HEK293 (cell line): Measurements from ENCODE around the gene VAT1.

Source experiments
- CTCF ChIA-PET: fragments of 350-600 bp; formaldehyde crosslinking; extraction: SDS; loops from one replicate; lab custom pipeline; 2021; ENCODE audit warnings: antibody characterized with exemption; lab: Yijun Ruan, JAX
- POLR2A ChIA-PET: fragments of 300-600 bp; formaldehyde crosslinking; extraction: SDS; loops from one replicate; lab custom pipeline; 2020; ENCODE audit warnings: antibody characterized with exemption, inconsistent platforms; lab: Yijun Ruan, JAX
- H3K27ac ChIP-seq: fragments of 200-500 bp; sonication (Bioruptor generic); 2 replicates; pipeline ENCODE4 v1.5.1; 2014; ENCODE audit warnings: low read depth, low read length, control low read depth, inconsistent platforms; ENCODE audit errors: extremely low read depth
- H3K36me3 ChIP-seq, 2 experiments: fragments of 200-500 bp in 1 of 2; sonication (Bioruptor generic) in 1 of 2; 1 replicate in 1 of 2; 2 replicates in 1 of 2; pipeline ENCODE4 v1.5.1; 2014 to 2017; ENCODE audit warnings: inconsistent platforms in 2 of 2, low read length in 2 of 2; ENCODE audit not compliant: control insufficient read depth in 2 of 2, insufficient read depth in 1 of 2
- H3K4me1 ChIP-seq: fragments of 200-500 bp; sonication (Bioruptor generic); 2 replicates; pipeline ENCODE4 v1.5.1; 2014; ENCODE audit warnings: mild to moderate bottlenecking, low read length, inconsistent platforms; ENCODE audit not compliant: control insufficient read depth, insufficient read depth
- H3K4me3 ChIP-seq: 2 replicates; pipeline ENCODE4 v1.5.1; 2011; ENCODE audit warnings: low read depth, mild to moderate bottlenecking, control low read depth, low read length, moderate library complexity
- H3K9me3 ChIP-seq: fragments of 200-500 bp; sonication (Bioruptor generic); 2 replicates; pipeline ENCODE4 v1.5.1; 2014; ENCODE audit warnings: low read depth, low read length, inconsistent platforms; ENCODE audit not compliant: control insufficient read depth, insufficient read depth
- GLIS1 ChIP-seq: fragments of 450-650 bp; formaldehyde crosslinking; IDR thresholded peaks from 2 replicates; pipeline ENCODE4 v1.5.1; 2016; ENCODE audit warnings: missing biosample characterization, missing genetic modification characterization
- IKZF3 ChIP-seq: fragments of 450-650 bp; IDR thresholded peaks from 2 replicates; pipeline ENCODE4 v1.5.0; 2018; ENCODE audit warnings: missing biosample characterization, mild to moderate bottlenecking, missing genetic modification characterization, moderate library complexity
- KLF8 ChIP-seq: fragments of 450-650 bp; formaldehyde crosslinking; IDR thresholded peaks from 2 replicates; pipeline ENCODE4 v1.5.1; 2016; ENCODE audit warnings: missing biosample characterization, missing genetic modification characterization
- KLF9 ChIP-seq: fragments of 450-650 bp; formaldehyde crosslinking; IDR thresholded peaks from 2 replicates; pipeline ENCODE4 v1.5.1; 2016; ENCODE audit warnings: missing biosample characterization, missing genetic modification characterization, low read depth
- PRDM10 ChIP-seq: fragments of 450-650 bp; formaldehyde crosslinking; IDR thresholded peaks from 2 replicates; pipeline ENCODE4 v1.5.1; 2016; ENCODE audit warnings: missing biosample characterization, missing genetic modification characterization
- SP7 ChIP-seq: fragments of 450-650 bp; formaldehyde crosslinking; IDR thresholded peaks from 2 replicates; pipeline ENCODE4 v1.5.1; 2016; ENCODE audit warnings: missing biosample characterization, missing genetic modification characterization
- ZBTB17 ChIP-seq: fragments of 450-650 bp; formaldehyde crosslinking; IDR thresholded peaks from 2 replicates; pipeline ENCODE4 v1.5.1; 2016; ENCODE audit warnings: missing biosample characterization, missing genetic modification characterization
- ZEB2 ChIP-seq: fragments of 450-650 bp; formaldehyde crosslinking; IDR thresholded peaks from 2 replicates; pipeline ENCODE4 v1.5.1; 2016; ENCODE audit warnings: missing biosample characterization, missing genetic modification characterization
- ZFP41 ChIP-seq: fragments of 450-650 bp; formaldehyde crosslinking; IDR thresholded peaks from 2 replicates; pipeline ENCODE4 v1.5.1; 2016; ENCODE audit warnings: missing biosample characterization, missing genetic modification characterization, borderline replicate concordance
- ZNF10 ChIP-seq: fragments of 450-650 bp; formaldehyde crosslinking; IDR thresholded peaks from 2 replicates; pipeline ENCODE4 v1.5.1; 2017; ENCODE audit warnings: missing biosample characterization, missing genetic modification characterization
- ZNF112 ChIP-seq: fragments of 450-650 bp; formaldehyde crosslinking; IDR thresholded peaks from 2 replicates; pipeline ENCODE4 v1.5.0; 2017; ENCODE audit warnings: missing biosample characterization, missing genetic modification characterization
- ZNF146 ChIP-seq: fragments of 450-650 bp; formaldehyde crosslinking; IDR thresholded peaks from 2 replicates; pipeline ENCODE4 v1.5.1; 2016; ENCODE audit warnings: missing biosample characterization, missing genetic modification characterization
- ZNF175 ChIP-seq: fragments of 450-650 bp; formaldehyde crosslinking; IDR thresholded peaks from 2 replicates; pipeline ENCODE4 v1.5.1; 2016; ENCODE audit warnings: missing biosample characterization, missing genetic modification characterization
- ZNF184 ChIP-seq: fragments of 450-650 bp; IDR thresholded peaks from 2 replicates; pipeline ENCODE4 v1.5.1; 2018; ENCODE audit warnings: missing biosample characterization, mild to moderate bottlenecking, missing genetic modification characterization
- ZNF214 ChIP-seq: fragments of 450-650 bp; formaldehyde crosslinking; IDR thresholded peaks from 2 replicates; pipeline ENCODE4 v1.5.1; 2017; ENCODE audit warnings: missing biosample characterization, mild to moderate bottlenecking, missing genetic modification characterization, borderline replicate concordance
- ZNF223 ChIP-seq: fragments of 450-650 bp; formaldehyde crosslinking; IDR thresholded peaks from 2 replicates; pipeline ENCODE4 v1.5.1; 2016; ENCODE audit warnings: missing biosample characterization, missing genetic modification characterization
- ZNF248 ChIP-seq: fragments of 450-650 bp; formaldehyde crosslinking; IDR thresholded peaks from 2 replicates; pipeline ENCODE4 v1.5.1; 2017; ENCODE audit warnings: missing biosample characterization, missing genetic modification characterization
- ZNF350 ChIP-seq: fragments of 450-650 bp; formaldehyde crosslinking; IDR thresholded peaks from 2 replicates; pipeline ENCODE4 v1.5.0; 2017; ENCODE audit warnings: missing biosample characterization, mild to moderate bottlenecking, missing genetic modification characterization
- ZNF404 ChIP-seq: fragments of 450-650 bp; formaldehyde crosslinking; IDR thresholded peaks from 2 replicates; pipeline ENCODE4 v1.5.1; 2017; ENCODE audit warnings: missing biosample characterization, missing genetic modification characterization
- ZNF48 ChIP-seq: fragments of 450-650 bp; formaldehyde crosslinking; IDR thresholded peaks from 2 replicates; pipeline ENCODE4 v1.5.1; 2016; ENCODE audit warnings: missing biosample characterization, missing genetic modification characterization
- ZNF529 ChIP-seq: fragments of 450-650 bp; formaldehyde crosslinking; IDR thresholded peaks from 2 replicates; pipeline ENCODE4 v1.5.1; 2017; ENCODE audit warnings: missing genetic modification characterization, missing biosample characterization; ENCODE audit not compliant: insufficient replicate concordance
- ZNF600 ChIP-seq: fragments of 450-650 bp; formaldehyde crosslinking; IDR thresholded peaks from 2 replicates; pipeline ENCODE4 v1.5.1; 2016; ENCODE audit warnings: missing biosample characterization, missing genetic modification characterization
- ZNF624 ChIP-seq: fragments of 450-650 bp; formaldehyde crosslinking; IDR thresholded peaks from 2 replicates; pipeline ENCODE4 v1.5.1; 2017; ENCODE audit warnings: missing biosample characterization, missing genetic modification characterization
- ZNF629 ChIP-seq: fragments of 450-650 bp; formaldehyde crosslinking; IDR thresholded peaks from 2 replicates; pipeline ENCODE4 v1.5.1; 2017; ENCODE audit warnings: missing biosample characterization, missing genetic modification characterization
- ZNF660 ChIP-seq: fragments of 450-650 bp; IDR thresholded peaks from 2 replicates; pipeline ENCODE4 v1.5.1; 2018; ENCODE audit warnings: missing biosample characterization, mild to moderate bottlenecking, missing genetic modification characterization
- ZSCAN16 ChIP-seq: fragments of 450-650 bp; formaldehyde crosslinking; IDR thresholded peaks from 2 replicates; pipeline ENCODE4 v1.5.1; 2016; ENCODE audit warnings: missing biosample characterization, missing genetic modification characterization
- TF ChIP-seq, protein P1 (sequence below): fragments of 450-650 bp; formaldehyde crosslinking; IDR thresholded peaks from 2 replicates; pipeline ENCODE4 v1.5.1; 2016; ENCODE audit warnings: missing biosample characterization, missing genetic modification characterization
- TF ChIP-seq, protein P2 (sequence below): fragments of 450-650 bp; formaldehyde crosslinking; IDR thresholded peaks from 2 replicates; pipeline ENCODE4 v1.5.1; 2016; ENCODE audit warnings: missing biosample characterization, missing genetic modification characterization
- TF ChIP-seq, protein P3 (sequence below): fragments of 450-650 bp; formaldehyde crosslinking; IDR thresholded peaks from 2 replicates; pipeline ENCODE4 v1.5.1; 2016; ENCODE audit warnings: missing biosample characterization, missing genetic modification characterization

VAT1 gene

DNA sequence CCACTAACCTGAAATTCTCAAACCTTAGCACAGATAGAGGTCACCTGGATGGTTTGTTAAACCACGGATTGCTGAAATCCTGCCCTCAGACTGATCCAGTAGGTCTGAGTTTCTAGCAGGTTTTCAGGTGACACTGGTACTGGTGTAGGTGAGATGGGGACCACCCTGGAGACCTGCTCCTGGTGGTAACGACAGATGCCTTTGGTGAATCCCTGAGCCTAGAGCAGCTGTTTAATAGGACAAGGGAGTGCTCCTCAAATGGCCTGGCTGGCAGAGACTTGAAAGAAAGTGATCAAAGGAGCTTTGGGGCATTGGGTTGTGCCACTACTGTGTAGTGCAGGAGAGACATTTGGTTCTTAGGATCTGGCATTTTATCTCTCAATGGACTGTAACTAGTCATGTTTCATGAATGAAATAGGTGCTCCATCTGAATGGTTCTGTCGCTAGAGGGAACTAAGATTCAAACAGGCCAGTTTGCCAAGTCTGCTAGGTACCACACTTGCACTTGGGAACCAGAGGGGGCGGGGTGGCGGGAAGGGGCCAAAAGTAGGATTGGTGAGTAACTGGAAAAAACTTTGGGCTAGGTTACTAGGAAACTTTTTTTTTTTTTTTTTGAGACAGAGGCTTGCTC, 18.5 kb downstream of the VAT1 start:
- peaks cover 46 to 59% of the 10 kb centered on the region in 2 experiments for H3K36me3 ChIP-seq
- H3K4me1 ChIP-seq: peaks cover 7% of the 10 kb centered on the region; the same call in 1 of the 2 replicates
- CTCF ChIA-PET: no interaction called here

More for the DNA sequence above, 18.5 kb downstream of the VAT1 start:
- 0 out of 2 replicates have a peak, but pooled peaks have one; percentile 16 for TF ChIP-seq ZNF184 (tag by site-specific recombination)
- no peak for TF ChIP-seq ZNF248
- TF ChIP-seq ZNF624 (tag by site-specific recombination): no peak
- no peak for TF ChIP-seq ZNF48 (tag by site-specific recombination)
- TF ChIP-seq SP7 (tag by site-specific recombination): peak; percentile 64; the same call in 1 of the 2 replicates
- TF ChIP-seq, protein P1, sequence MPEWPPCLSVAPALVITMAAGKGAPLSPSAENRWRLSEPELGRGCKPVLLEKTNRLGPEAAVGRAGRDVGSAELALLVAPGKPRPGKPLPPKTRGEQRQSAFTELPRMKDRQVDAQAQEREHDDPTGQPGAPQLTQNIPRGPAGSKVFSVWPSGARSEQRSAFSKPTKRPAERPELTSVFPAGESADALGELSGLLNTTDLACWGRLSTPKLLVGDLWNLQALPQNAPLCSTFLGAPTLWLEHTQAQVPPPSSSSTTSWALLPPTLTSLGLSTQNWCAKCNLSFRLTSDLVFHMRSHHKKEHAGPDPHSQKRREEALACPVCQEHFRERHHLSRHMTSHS (tag by site-specific recombination): no peak
- no peak for TF ChIP-seq ZNF175
- TF ChIP-seq ZNF112 (tag by site-specific recombination): no peak
- 0 out of 2 replicates have a peak, but pooled peaks have one; percentile 29 for TF ChIP-seq ZNF660 (tag by site-specific recombination)
- no peak for TF ChIP-seq ZNF529 (tag by site-specific recombination)
- TF ChIP-seq, protein P2, sequence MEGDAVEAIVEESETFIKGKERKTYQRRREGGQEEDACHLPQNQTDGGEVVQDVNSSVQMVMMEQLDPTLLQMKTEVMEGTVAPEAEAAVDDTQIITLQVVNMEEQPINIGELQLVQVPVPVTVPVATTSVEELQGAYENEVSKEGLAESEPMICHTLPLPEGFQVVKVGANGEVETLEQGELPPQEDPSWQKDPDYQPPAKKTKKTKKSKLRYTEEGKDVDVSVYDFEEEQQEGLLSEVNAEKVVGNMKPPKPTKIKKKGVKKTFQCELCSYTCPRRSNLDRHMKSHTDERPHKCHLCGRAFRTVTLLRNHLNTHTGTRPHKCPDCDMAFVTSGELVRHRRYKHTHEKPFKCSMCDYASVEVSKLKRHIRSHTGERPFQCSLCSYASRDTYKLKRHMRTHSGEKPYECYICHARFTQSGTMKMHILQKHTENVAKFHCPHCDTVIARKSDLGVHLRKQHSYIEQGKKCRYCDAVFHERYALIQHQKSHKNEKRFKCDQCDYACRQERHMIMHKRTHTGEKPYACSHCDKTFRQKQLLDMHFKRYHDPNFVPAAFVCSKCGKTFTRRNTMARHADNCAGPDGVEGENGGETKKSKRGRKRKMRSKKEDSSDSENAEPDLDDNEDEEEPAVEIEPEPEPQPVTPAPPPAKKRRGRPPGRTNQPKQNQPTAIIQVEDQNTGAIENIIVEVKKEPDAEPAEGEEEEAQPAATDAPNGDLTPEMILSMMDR (tag by site-specific recombination): peak; percentile 73
- TF ChIP-seq ZSCAN16 (tag by site-specific recombination): no peak
- TF ChIP-seq ZNF600 (tag by site-specific recombination): peak; percentile 62; the same call in 1 of the 2 replicates
- TF ChIP-seq ZBTB17 (tag by site-specific recombination): peak; percentile 97
- no peak for TF ChIP-seq ZNF223 (tag by site-specific recombination)
- TF ChIP-seq ZNF214 (tag by site-specific recombination): no peak
- TF ChIP-seq KLF9 (tag by site-specific recombination): peak; percentile 42; the same call in 1 of the 2 replicates
- TF ChIP-seq ZNF146 (tag by site-specific recombination): no peak
- TF ChIP-seq ZNF10: no peak
- TF ChIP-seq ZEB2 (tag by site-specific recombination): peak; percentile 26; the same call in 1 of the 2 replicates
- TF ChIP-seq, protein P3, sequence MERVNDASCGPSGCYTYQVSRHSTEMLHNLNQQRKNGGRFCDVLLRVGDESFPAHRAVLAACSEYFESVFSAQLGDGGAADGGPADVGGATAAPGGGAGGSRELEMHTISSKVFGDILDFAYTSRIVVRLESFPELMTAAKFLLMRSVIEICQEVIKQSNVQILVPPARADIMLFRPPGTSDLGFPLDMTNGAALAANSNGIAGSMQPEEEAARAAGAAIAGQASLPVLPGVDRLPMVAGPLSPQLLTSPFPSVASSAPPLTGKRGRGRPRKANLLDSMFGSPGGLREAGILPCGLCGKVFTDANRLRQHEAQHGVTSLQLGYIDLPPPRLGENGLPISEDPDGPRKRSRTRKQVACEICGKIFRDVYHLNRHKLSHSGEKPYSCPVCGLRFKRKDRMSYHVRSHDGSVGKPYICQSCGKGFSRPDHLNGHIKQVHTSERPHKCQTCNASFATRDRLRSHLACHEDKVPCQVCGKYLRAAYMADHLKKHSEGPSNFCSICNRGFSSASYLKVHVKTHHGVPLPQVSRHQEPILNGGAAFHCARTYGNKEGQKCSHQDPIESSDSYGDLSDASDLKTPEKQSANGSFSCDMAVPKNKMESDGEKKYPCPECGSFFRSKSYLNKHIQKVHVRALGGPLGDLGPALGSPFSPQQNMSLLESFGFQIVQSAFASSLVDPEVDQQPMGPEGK: peak; percentile 54; the same call in 1 of the 2 replicates
- TF ChIP-seq ZFP41 (tag by site-specific recombination): no peak
- TF ChIP-seq KLF8 (tag by site-specific recombination): peak; percentile 58; the same call in 1 of the 2 replicates
- 0 out of 2 replicates have a peak, but pooled peaks have one; percentile 5 for TF ChIP-seq GLIS1 (tag by site-specific recombination)
- peak; percentile 91 for TF ChIP-seq PRDM10
- TF ChIP-seq ZNF404 (tag by site-specific recombination): no peak
- TF ChIP-seq IKZF3 (tag by site-specific recombination): 0 out of 2 replicates have a peak, but pooled peaks have one; percentile 15
- TF ChIP-seq ZNF629 (tag by site-specific recombination): peak; percentile 16; the same call in 1 of the 2 replicates
- no peak for TF ChIP-seq ZNF350 (tag by site-specific recombination)
- Histone ChIP-seq H3K27ac (no peak overlapping the region), H3K9me3 (no peaks in the 10 kb centered on the region), H3K4me3 (no peak overlapping the region)
- POLR2A ChIA-PET: interaction anchor here (0.7 to 1.2 kb wide), 3 partner anchors 21 to 156 kb away, joined by 3 to 5 read pairs (median 5); no protein-coding TSS in a partner anchor
